Calu3 (cell line): ENCODE results near the gene DEFB112. TPM values are rescaled to one million over a fixed set of nuclear protein-coding genes. Genes with fewer than 3 reads are reported as not detected.

ENCODE experiments used
- BruUV-seq: library from RNA; stranded (reverse); fragments of 400-500 nt; replicated peaks from 2 replicates; lab custom pipeline; 2021; lab: Mats Ljungman, UMichigan
- CTCF ChIA-PET: fragments of 300-600 bp; sonication (Branson Sonifier 250); formaldehyde crosslinking; loops from one replicate; lab custom pipeline; 2022; ENCODE audit warnings: antibody characterized with exemption; lab: Charles Lee
- DNase-seq: peaks from one replicate; pipeline ENCODE4 v3.0.0; 2022
- H3K27ac Mint-ChIP-seq: one replicate; pipeline ENCODE4 v1.8.0; 2022; ENCODE audit warnings: mixed read lengths; ENCODE audit not compliant: unreplicated experiment
- H3K27me3 Mint-ChIP-seq: one replicate; pipeline ENCODE4 v1.8.0; 2022; ENCODE audit warnings: mixed read lengths; ENCODE audit not compliant: unreplicated experiment
- H3K36me3 Mint-ChIP-seq: one replicate; pipeline ENCODE4 v1.8.0; 2022; ENCODE audit warnings: mild to moderate bottlenecking, moderate library complexity, mixed read lengths; ENCODE audit not compliant: insufficient read depth, unreplicated experiment
- H3K4me1 Mint-ChIP-seq: one replicate; pipeline ENCODE4 v1.8.0; 2022; ENCODE audit warnings: mild to moderate bottlenecking, low read depth, mixed read lengths; ENCODE audit not compliant: unreplicated experiment
- H3K4me3 Mint-ChIP-seq: one replicate; pipeline ENCODE4 v1.8.0; 2022; ENCODE audit warnings: mild to moderate bottlenecking, low read depth, moderate library complexity, mixed read lengths; ENCODE audit not compliant: unreplicated experiment
- H3K9me3 Mint-ChIP-seq: one replicate; pipeline ENCODE4 v1.8.0; 2022; ENCODE audit warnings: low read depth, mixed read lengths; ENCODE audit not compliant: unreplicated experiment
- intact Hi-C: fragments of 100-400 bp; cut with micrococcal nuclease; formaldehyde crosslinking; loops from one replicate; pipeline ENCODE4 v1.10.0; 2022; ENCODE audit not compliant: unreplicated experiment
- total RNA-seq: library from RNA; stranded (reverse); gene quantifications from 2 replicates; pipeline ENCODE4 v1.2.3, GENCODE V29; 2022
- TF ChIP-seq, protein P1 (sequence below): fragments of 200-600 bp; IDR thresholded peaks from one replicate; pipeline ENCODE4 v1.8.0; 2022; ENCODE audit warnings: antibody characterized with exemption; ENCODE audit not compliant: unreplicated experiment

The DEFB112 gene
- total RNA-seq, 1 experiment from 2014 or later, result not detected

GRCh38 chr6:50070101-50070500 lies 20.4 kb upstream of the DEFB112 start:
- Mint-ChIP-seq H3K4me1 (peaks cover 9% of the 10 kb centered on the region), H3K27ac (no peak overlapping the region), H3K4me3 (no peak overlapping the region), H3K9me3 (no peaks in the 10 kb centered on the region), H3K27me3 (no peaks in the 10 kb centered on the region), H3K36me3 (no peaks in the 10 kb centered on the region)
- BruUV-seq, result no TSS peak
- CTCF ChIA-PET, result no interaction called here
- TF ChIP-seq, protein P1, sequence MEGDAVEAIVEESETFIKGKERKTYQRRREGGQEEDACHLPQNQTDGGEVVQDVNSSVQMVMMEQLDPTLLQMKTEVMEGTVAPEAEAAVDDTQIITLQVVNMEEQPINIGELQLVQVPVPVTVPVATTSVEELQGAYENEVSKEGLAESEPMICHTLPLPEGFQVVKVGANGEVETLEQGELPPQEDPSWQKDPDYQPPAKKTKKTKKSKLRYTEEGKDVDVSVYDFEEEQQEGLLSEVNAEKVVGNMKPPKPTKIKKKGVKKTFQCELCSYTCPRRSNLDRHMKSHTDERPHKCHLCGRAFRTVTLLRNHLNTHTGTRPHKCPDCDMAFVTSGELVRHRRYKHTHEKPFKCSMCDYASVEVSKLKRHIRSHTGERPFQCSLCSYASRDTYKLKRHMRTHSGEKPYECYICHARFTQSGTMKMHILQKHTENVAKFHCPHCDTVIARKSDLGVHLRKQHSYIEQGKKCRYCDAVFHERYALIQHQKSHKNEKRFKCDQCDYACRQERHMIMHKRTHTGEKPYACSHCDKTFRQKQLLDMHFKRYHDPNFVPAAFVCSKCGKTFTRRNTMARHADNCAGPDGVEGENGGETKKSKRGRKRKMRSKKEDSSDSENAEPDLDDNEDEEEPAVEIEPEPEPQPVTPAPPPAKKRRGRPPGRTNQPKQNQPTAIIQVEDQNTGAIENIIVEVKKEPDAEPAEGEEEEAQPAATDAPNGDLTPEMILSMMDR, result no peak
- no peak for DNase-seq
- intact Hi-C loops, result no loop called here

- TF ChIP-seq, protein P1, result peak; percentile 34
- Mint-ChIP-seq H3K9me3 (peaks cover 2% of the 10 kb centered on the region), H3K4me1 (no peaks in the 10 kb centered on the region), H3K27me3 (no peaks in the 10 kb centered on the region), H3K4me3 (no peak overlapping the region), H3K27ac (no peak overlapping the region), H3K36me3 (no peaks in the 10 kb centered on the region)
- no TSS peak for BruUV-seq
- DNase-seq, result peak; percentile 16
- CTCF ChIA-PET, result interaction anchor here (0.6 kb wide), 1 partner anchor 320 kb away, joined by 12 read pairs; no protein-coding TSS in a partner anchor
- intact Hi-C loops, result no loop called here
Observed at GRCh38 chr6:50062051-50062450, 12.3 kb upstream of the DEFB112 start.

- no peak for DNase-seq
Observed at GRCh38 chr6:50056242-50056641, 6.5 kb upstream of the DEFB112 start.

DNA sequence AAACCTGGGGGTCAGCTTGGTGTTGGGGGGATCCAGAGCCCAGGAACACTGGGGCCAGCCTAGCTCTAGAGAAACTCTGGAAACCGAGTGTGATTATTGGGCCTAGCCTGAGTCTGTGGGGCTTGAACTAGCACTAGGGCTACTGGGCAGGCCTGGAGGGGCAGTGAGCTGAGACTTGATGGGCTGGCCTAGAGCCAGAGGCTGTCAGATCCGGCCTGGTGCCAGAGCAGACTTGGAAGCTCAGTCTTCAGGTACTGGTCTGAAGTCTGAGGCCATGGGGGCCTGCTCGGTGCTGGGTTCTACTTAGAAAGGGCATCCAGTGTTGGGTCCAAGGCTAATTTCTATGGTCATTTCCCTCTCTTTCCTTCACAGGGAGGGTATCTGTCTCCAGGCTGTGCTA lies 2.7 kb downstream of the DEFB112 start:
- H3K36me3 Mint-ChIP-seq, result no peaks in the 10 kb centered on the region
- TF ChIP-seq, protein P1, result no peak
- no peaks in the 10 kb centered on the region for H3K4me1 Mint-ChIP-seq
- H3K27me3 Mint-ChIP-seq, result no peaks in the 10 kb centered on the region
- CTCF ChIA-PET, result no interaction called here
- H3K27ac Mint-ChIP-seq, result no peak overlapping the region
- no peak overlapping the region for H3K4me3 Mint-ChIP-seq
- no TSS peak for BruUV-seq
- no peak for DNase-seq
- intact Hi-C loops, result no loop called here
- H3K9me3 Mint-ChIP-seq, result no peaks in the 10 kb centered on the region

More at GRCh38 chr6:50056242-50056641, 6.5 kb upstream of the DEFB112 start:
- no peaks in the 10 kb centered on the region for H3K4me1 Mint-ChIP-seq
- intact Hi-C loops, result no loop called here
- TF ChIP-seq, protein P1, result no peak
- no peak overlapping the region for H3K4me3 Mint-ChIP-seq
- no peaks in the 10 kb centered on the region for H3K27me3 Mint-ChIP-seq
- CTCF ChIA-PET, result no interaction called here
- H3K9me3 Mint-ChIP-seq, result no peaks in the 10 kb centered on the region
- no TSS peak for BruUV-seq
- H3K27ac Mint-ChIP-seq, result no peak overlapping the region
- no peaks in the 10 kb centered on the region for H3K36me3 Mint-ChIP-seq
